ENCODE data around the gene TRIL. TPM values are rescaled to one million over a fixed set of nuclear protein-coding genes. Genes with fewer than 3 reads are reported as not detected.

The TRIL gene
- total and polyA plus RNA-seq, 10 donors, result 0.33 to 10.0 (median 3.9) TPM

- peaks cover 0 to 18% (median 6%) of the 10 kb centered on the region in 6 donors for H3K4me1 ChIP-seq
- H3K36me3 ChIP-seq, result no peaks in the 10 kb centered on the region
- peak overlapping the region in 1 of 8 donors; percentile 18 for H3K27ac ChIP-seq
- intact Hi-C loops (cut with DNase I; ENCODE audit: low total_unique reads), result no loop called here
- H3K27me3 ChIP-seq (replicated peaks in 1 of 7), result no peaks in the 10 kb centered on the region
- H3K4me3 ChIP-seq, result no peak overlapping the region
- 39 to 65% (median 58%) methylated on average over 3 of the region's 3 CpGs for WGBS, 5 donors
- TF ChIP-seq POLR2A (IDR thresholded peaks at IDR 0.05), result no peak
- no peak for TF ChIP-seq CTCF (IDR thresholded peaks at IDR 0.05 in 8 of 11, conservative IDR thresholded peaks at IDR 0.05 in 3 of 11)
- TF ChIP-seq POLR2AphosphoS5 (IDR thresholded peaks at IDR 0.05), result no peak
- H3K9me3 ChIP-seq, result no peaks in the 10 kb centered on the region
- no peak for DNase-seq
These were observed 16.0 kb downstream of the TRIL start for GRCh38 chr7:28942168-28942567.

GRCh38 chr7:28941633-28942032 lies 16.5 kb downstream of the TRIL start:
- WGBS, 5 donors, result 79 to 93% (median 86%) methylated on average over 5 of the region's 5 CpGs
- Histone ChIP-seq H3K36me3 (no peaks in the 10 kb centered on the region), H3K27ac (peak overlapping the region in 1 of 8 donors; percentile 18), H3K9me3 (no peaks in the 10 kb centered on the region), H3K4me3 (no peak overlapping the region), H3K4me1 (peaks cover 0 to 18% (median 6%) of the 10 kb centered on the region in 6 donors), H3K27me3 (replicated peaks in 1 of 7) (no peaks in the 10 kb centered on the region)
- no peak for TF ChIP-seq POLR2A (IDR thresholded peaks at IDR 0.05)
- TF ChIP-seq CTCF (IDR thresholded peaks at IDR 0.05 in 8 of 11, conservative IDR thresholded peaks at IDR 0.05 in 3 of 11), result no peak
- no peak for TF ChIP-seq POLR2AphosphoS5 (IDR thresholded peaks at IDR 0.05)
- no peak for DNase-seq
- intact Hi-C loops (cut with DNase I; ENCODE audit: low total_unique reads), result no loop called here

- no peaks in the 10 kb centered on the region for H3K36me3 ChIP-seq
- H3K27me3 ChIP-seq (replicated peaks in 1 of 7), result no peaks in the 10 kb centered on the region
- WGBS, 5 donors, result 79 to 86% (median 81%) methylated on average over 11 of the region's 11 CpGs
- H3K4me1 ChIP-seq, result peaks cover 0 to 18% (median 6%) of the 10 kb centered on the region in 6 donors
- TF ChIP-seq POLR2AphosphoS5 (IDR thresholded peaks at IDR 0.05) (no peak), POLR2A (IDR thresholded peaks at IDR 0.05) (no peak)
- H3K4me3 ChIP-seq, result no peak overlapping the region
- H3K27ac ChIP-seq, result peak overlapping the region in 1 of 8 donors; percentile 10
- no peak for DNase-seq
- intact Hi-C loops (cut with DNase I; ENCODE audit: low total_unique reads), result no loop called here
- H3K9me3 ChIP-seq, result no peaks in the 10 kb centered on the region
These were observed 17.3 kb downstream of the TRIL start for GRCh38 chr7:28940741-28941384.

GRCh38 chr7:28939844-28940544 lies 18.1 kb downstream of the TRIL start:
- WGBS, 5 donors, result 70 to 87% (median 76%) methylated on average over 7 of the region's 7 CpGs
- peak overlapping the region in 1 of 8 donors; percentile 38 for H3K27ac ChIP-seq
- H3K4me3 ChIP-seq, result no peak overlapping the region
- no peaks in the 10 kb centered on the region for H3K27me3 ChIP-seq (replicated peaks in 1 of 7)
- intact Hi-C loops (cut with DNase I; ENCODE audit: low total_unique reads), result no loop called here
- peaks cover 0 to 18% (median 6%) of the 10 kb centered on the region in 6 donors for H3K4me1 ChIP-seq
- H3K9me3 ChIP-seq, result no peaks in the 10 kb centered on the region
- no peak for TF ChIP-seq CTCF (IDR thresholded peaks at IDR 0.05 in 8 of 11, conservative IDR thresholded peaks at IDR 0.05 in 3 of 11)
- no peak for TF ChIP-seq POLR2AphosphoS5 (IDR thresholded peaks at IDR 0.05)
- TF ChIP-seq POLR2A (IDR thresholded peaks at IDR 0.05), result no peak
- DNase-seq, result no peak
- H3K36me3 ChIP-seq, result no peaks in the 10 kb centered on the region

Measured in spleen (tissue), 11 donors.